Panc1 (cell line): ENCODE results near the gene HKDC1. TPM values are rescaled to one million over a fixed set of nuclear protein-coding genes. Genes with fewer than 3 reads are reported as not detected.

ENCODE experiments used
- ATAC-seq: fragments of 200-7000 bp; cut with Tn5 transposase; 2 replicates; pipeline ENCODE4 v1.9.1; 2020; ENCODE audit warnings: mild to moderate bottlenecking, moderate library complexity
- BruUV-seq: library from RNA; stranded (reverse); fragments of 400-500 nt; replicated peaks from 2 replicates; lab custom pipeline; 2021; lab: Mats Ljungman, UMichigan
- CTCF ChIA-PET: fragments of 300-600 bp; sonication (Branson Sonifier 250); formaldehyde crosslinking; loops from one replicate; lab custom pipeline; 2022; ENCODE audit warnings: antibody characterized with exemption; lab: Charles Lee
- POLR2A ChIA-PET: fragments of 300-600 bp; sonication (Branson Sonifier 250); formaldehyde crosslinking; loops from one replicate; lab custom pipeline; 2022; ENCODE audit warnings: antibody characterized with exemption; lab: Charles Lee
- DNase-seq: peaks from one replicate; pipeline ENCODE4 v3.0.0-alpha.2; 2010; ENCODE audit warnings: low read depth, low spot score
- H3K27ac ChIP-seq: 2 replicates; pipeline ENCODE4 v1.5.1; 2011; ENCODE audit warnings: mild to moderate bottlenecking, low read length, inconsistent platforms
- H3K27me3 ChIP-seq: fragments of 200-500 bp; sonication (Bioruptor generic); 2 replicates; pipeline ENCODE4 v1.6.0; 2014; ENCODE audit warnings: low read length, inconsistent platforms; ENCODE audit not compliant: control insufficient read depth, insufficient read depth
- H3K36me3 ChIP-seq: fragments of 200-500 bp; sonication (Bioruptor generic); 2 replicates; pipeline ENCODE4 v1.5.1; 2014; ENCODE audit warnings: inconsistent platforms, mild to moderate bottlenecking, low read length, moderate library complexity; ENCODE audit not compliant: control insufficient read depth, insufficient read depth
- H3K4me1 ChIP-seq: 2 replicates; pipeline ENCODE4 v1.5.1; 2011; ENCODE audit warnings: inconsistent platforms, mild to moderate bottlenecking, low read length, moderate library complexity; ENCODE audit not compliant: control insufficient read depth, insufficient read depth
- H3K4me3 ChIP-seq, 2 experiments: 2 replicates each; pipeline ENCODE4 v1.5.1; 2011 to 2012; ENCODE audit warnings: low read depth in 2 of 2, low read length in 2 of 2, mild to moderate bottlenecking in 2 of 2, inconsistent platforms in 1 of 2, moderate library complexity in 1 of 2
- H3K9me3 ChIP-seq: fragments of 200-500 bp; sonication (Bioruptor generic); 2 replicates; pipeline ENCODE4 v1.5.1; 2014; ENCODE audit warnings: low read depth, mild to moderate bottlenecking, inconsistent platforms, low read length, moderate library complexity; ENCODE audit not compliant: control insufficient read depth, insufficient read depth
- CTCF ChIP-seq: fragments of 450-650 bp; IDR thresholded peaks from 2 replicates; pipeline ENCODE4 v1.5.1; 2017; ENCODE audit warnings: mild to moderate bottlenecking
- POLR2AphosphoS5 ChIP-seq: IDR thresholded peaks from 2 replicates; pipeline ENCODE4 v1.6.1; 2012; ENCODE audit warnings: mild to moderate bottlenecking, low read depth, low read length, moderate library complexity
- REST ChIP-seq, 2 experiments: IDR thresholded peaks; 2 replicates each; pipeline ENCODE4 v1.6.1; 2011 to 2012; ENCODE audit warnings: low read depth in 2 of 2, control low read depth in 1 of 2, low read length in 1 of 2, mild to moderate bottlenecking in 1 of 2, moderate library complexity in 1 of 2; ENCODE audit not compliant: insufficient read depth in 1 of 2
- SIN3A ChIP-seq: IDR thresholded peaks from 2 replicates; pipeline ENCODE4 v1.6.1; 2012; ENCODE audit warnings: low read depth, mild to moderate bottlenecking, low read length, moderate library complexity, borderline replicate concordance; ENCODE audit not compliant: insufficient read depth
- TCF7L2 ChIP-seq: IDR thresholded peaks from 2 replicates; pipeline ENCODE4 v1.6.1; 2011; ENCODE audit warnings: mild to moderate bottlenecking, low read depth, low read length, inconsistent platforms
- in situ Hi-C: cut with HindIII; loops from 2 replicates; pipeline ENCODE4 v1.10.0; 2016; ENCODE audit warnings: low sequenced_read_pairs, low pct_unique_long_range_greater_than_20kb
- intact Hi-C: fragments of 100-400 bp; cut with micrococcal nuclease; formaldehyde crosslinking; loops from one replicate; pipeline ENCODE4 v1.10.0; 2022; ENCODE audit not compliant: unreplicated experiment
- total RNA-seq: library from RNA; stranded (reverse); gene quantifications from one replicate; pipeline ENCODE4 v1.2.1, GENCODE V29; 2021; ENCODE audit not compliant: unreplicated experiment

Gene HKDC1
- total RNA-seq, 1 experiment from 2014 or later, result 1.1 TPM

- H3K9me3 ChIP-seq, result no peaks in the 10 kb centered on the region
- CTCF ChIA-PET, result no interaction called here
- no peak overlapping the region for H3K27ac ChIP-seq
- H3K4me1 ChIP-seq, result no peaks in the 10 kb centered on the region
- intact Hi-C loops, result no loop called here
- POLR2A ChIA-PET, result no interaction called here
- H3K27me3 ChIP-seq, result no peaks in the 10 kb centered on the region
- no TSS peak for BruUV-seq
- H3K4me3 ChIP-seq, result no peak overlapping the region
- no peaks in the 10 kb centered on the region for H3K36me3 ChIP-seq
- in situ Hi-C loops, result no loop called here
- ATAC-seq, result no peak
- TF ChIP-seq CTCF (no peak), TCF7L2 (no peak), SIN3A (no peak), POLR2AphosphoS5 (no peak), REST (IDR thresholded peaks at IDR 0.05; ENCODE audit: insufficient read depth in 1 of 2, low read depth in 2 of 2, low read length in 1 of 2) (no peak)
- DNase-seq, result no peak
These were observed 65.6 kb downstream of the HKDC1 start for GRCh38 chr10:69285699-69286098.

- Histone ChIP-seq H3K4me3 (no peak overlapping the region), H3K36me3 (no peaks in the 10 kb centered on the region), H3K4me1 (no peaks in the 10 kb centered on the region), H3K27ac (no peak overlapping the region), H3K9me3 (no peaks in the 10 kb centered on the region), H3K27me3 (no peaks in the 10 kb centered on the region)
- DNase-seq (no peak), ATAC-seq (no peak)
- POLR2A ChIA-PET, result no interaction called here
- no TSS peak for BruUV-seq
- no peak for TF ChIP-seq REST (IDR thresholded peaks at IDR 0.05; ENCODE audit: insufficient read depth in 1 of 2, low read depth in 2 of 2, low read length in 1 of 2)
- no peak for TF ChIP-seq TCF7L2
- TF ChIP-seq SIN3A, result no peak
- TF ChIP-seq CTCF, result no peak
- TF ChIP-seq POLR2AphosphoS5, result no peak
- CTCF ChIA-PET, result no interaction called here
- in situ Hi-C loops, result no loop called here
- intact Hi-C loops, result no loop called here
These were observed 67.0 kb downstream of the HKDC1 start for GRCh38 chr10:69287181-69287580.
